HG03039 (cell line): ENCODE measurements around the gene KLK8.

Source experiments
- ATAC-seq: cut with Tn5 transposase; IDR thresholded peaks from one replicate; pipeline ENCODE4 v1.9.1; 2021; ENCODE audit warnings: mild to moderate bottlenecking, moderate library complexity; ENCODE audit not compliant: unreplicated experiment

KLK8 gene

DNA sequence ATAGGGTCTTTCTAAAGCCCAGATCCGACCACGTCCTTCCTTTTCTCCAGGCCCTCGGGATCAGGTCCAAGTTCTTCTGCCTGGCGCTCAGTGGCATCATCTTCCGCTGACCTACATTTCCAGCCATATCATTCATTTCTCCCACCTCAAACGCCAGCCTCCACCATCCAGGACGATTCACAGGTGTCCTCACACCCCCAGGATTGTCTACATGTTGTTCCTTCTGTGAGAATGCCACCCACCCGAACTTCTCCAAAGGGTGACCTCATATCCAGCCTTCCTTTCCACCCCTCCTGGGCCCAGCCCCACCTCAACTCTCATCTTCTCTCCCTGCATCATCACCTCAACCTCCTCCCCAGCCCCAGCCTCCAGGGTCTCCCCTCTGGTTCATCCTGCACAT is 43.8 kb downstream of the KLK8 start:
- no peak for ATAC-seq

DNA sequence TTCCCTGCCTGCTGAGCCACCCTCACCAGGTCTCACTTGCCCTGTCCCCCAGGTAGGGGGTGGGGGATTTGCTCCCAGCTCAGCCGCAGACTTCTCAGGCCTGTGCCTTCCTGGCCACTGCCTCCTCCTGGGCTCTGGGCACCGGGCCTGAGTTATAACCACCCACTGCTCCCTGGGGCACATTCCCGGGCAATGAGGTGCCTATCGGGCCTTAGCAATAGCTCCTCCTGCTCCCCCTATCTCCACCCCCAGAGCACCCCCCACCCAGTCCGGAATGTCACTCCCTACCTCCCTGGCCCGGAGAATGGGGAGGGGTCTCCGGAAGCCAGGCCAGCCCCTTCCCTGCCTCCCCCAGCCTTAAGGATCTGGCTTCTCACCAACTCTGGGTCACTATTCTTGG is 48.5 kb downstream of the KLK8 start, which contains the start of gene KLK5:
TSS of gene KLK5 (minus strand) at position 129 of the 400 bp plus-strand sequence. CDS start 381 bp downstream, outside the sequence.
- ATAC-seq, result no peak

DNA sequence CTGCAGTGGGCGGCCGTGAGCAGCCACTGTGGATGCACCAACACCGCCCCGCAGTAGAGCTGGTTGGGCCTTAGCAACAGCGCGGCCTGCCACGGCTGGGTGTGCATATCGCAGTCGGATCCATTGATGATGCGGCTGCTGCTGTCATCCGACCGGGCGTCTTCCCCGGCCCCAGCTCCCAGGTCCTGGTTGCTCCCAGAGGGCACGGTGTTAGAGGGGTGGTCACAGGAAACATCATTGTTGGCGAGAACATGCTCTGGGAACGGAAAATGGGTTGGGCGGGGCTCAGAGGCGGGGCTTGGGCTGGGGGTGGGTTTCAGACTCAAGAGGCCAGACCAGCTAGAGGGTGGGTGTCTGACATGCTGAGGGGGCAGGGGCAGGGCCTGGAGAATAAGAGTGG is 51.5 kb downstream of the KLK8 start:
- no peak for ATAC-seq

DNA sequence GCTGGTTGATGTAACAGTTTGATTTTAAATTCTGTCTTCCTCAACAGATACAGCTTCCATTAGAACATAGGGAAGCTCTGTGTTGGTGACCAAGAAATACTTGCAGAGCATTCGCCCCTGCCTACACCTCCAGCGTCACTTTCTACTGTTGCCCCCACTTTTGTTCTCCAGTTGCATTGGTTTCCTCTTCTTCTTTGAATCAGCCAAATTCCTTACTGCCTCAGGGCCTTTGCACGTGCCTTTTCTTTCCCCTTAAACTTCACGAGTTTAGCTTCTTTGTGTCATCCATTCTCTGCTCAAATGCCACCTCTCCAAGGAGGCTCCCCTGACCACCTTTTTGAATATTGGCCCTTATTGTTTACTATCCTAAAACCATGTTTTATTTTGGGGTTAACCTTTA is 54.3 kb downstream of the KLK8 start:
- ATAC-seq, result no peak
